Retina (tissue), 1 donor: ENCODE measurements around the gene MANF.
"Not testable (repeated sequence)": the region's sequence is repeated elsewhere in the genome, so short reads cannot be mapped to it uniquely, and the experiment has no call there.

Experiments
- DNase-seq: peaks from one replicate; pipeline ENCODE4 v3.0.0-alpha.2; 2016

The MANF gene

GRCh38 chr3:51373658-51374421 lies 11.3 kb upstream of the MANF start:
- DNase-seq, result no peak

- DNase-seq, result no peak
Measured at GRCh38 chr3:51374456-51374855, 10.6 kb upstream of the MANF start.

GRCh38 chr3:51375136-51375535 lies 10.0 kb upstream of the MANF start:
- no peak for DNase-seq

GRCh38 chr3:51375571-51375970 lies 9.5 kb upstream of the MANF start:
- no peak for DNase-seq

- no peak for DNase-seq
Measured at GRCh38 chr3:51378065-51378464, 7.0 kb upstream of the MANF start.

GRCh38 chr3:51378726-51379125 lies 6.4 kb upstream of the MANF start:
- no peak for DNase-seq

- DNase-seq, result no peak
Measured at GRCh38 chr3:51379301-51379700, 5.8 kb upstream of the MANF start.

GRCh38 chr3:51379746-51380455 lies 5.2 kb upstream of the MANF start:
- no peak for DNase-seq

GRCh38 chr3:51380601-51381332 lies 4.3 kb upstream of the MANF start:
- no peak for DNase-seq

- no peak for DNase-seq
Measured at GRCh38 chr3:51381333-51381705, 3.8 kb upstream of the MANF start.

- no peak for DNase-seq
Measured at GRCh38 chr3:51382076-51382745, 2.9 kb upstream of the MANF start.

- no peak for DNase-seq
Measured at GRCh38 chr3:51382947-51383578, 2.0 kb upstream of the MANF start.

GRCh38 chr3:51384055-51384725 lies 901 bp upstream of the MANF start:
- no peak for DNase-seq

- peak; percentile 40 for DNase-seq
Measured at GRCh38 chr3:51385621-51386091, 565 bp downstream of the MANF start.

- DNase-seq, result no peak
Measured at GRCh38 chr3:51386159-51386851, 1.2 kb downstream of the MANF start.

GRCh38 chr3:51386852-51387229 lies 1.8 kb downstream of the MANF start:
- DNase-seq, result no peak

GRCh38 chr3:51387281-51387680 lies 2.2 kb downstream of the MANF start:
- DNase-seq, result not testable (repeated sequence)

- no peak for DNase-seq
Measured at GRCh38 chr3:51388286-51389029, 3.4 kb downstream of the MANF start.

GRCh38 chr3:51389423-51390183 lies 4.5 kb downstream of the MANF start:
- peak; percentile 52 for DNase-seq
